ENCODE data around the gene TCP10L.
"Not testable (repeated sequence)": the region's sequence is repeated elsewhere in the genome, so short reads cannot be mapped to it uniquely, and the experiment has no call there.

TCP10L gene

DNA sequence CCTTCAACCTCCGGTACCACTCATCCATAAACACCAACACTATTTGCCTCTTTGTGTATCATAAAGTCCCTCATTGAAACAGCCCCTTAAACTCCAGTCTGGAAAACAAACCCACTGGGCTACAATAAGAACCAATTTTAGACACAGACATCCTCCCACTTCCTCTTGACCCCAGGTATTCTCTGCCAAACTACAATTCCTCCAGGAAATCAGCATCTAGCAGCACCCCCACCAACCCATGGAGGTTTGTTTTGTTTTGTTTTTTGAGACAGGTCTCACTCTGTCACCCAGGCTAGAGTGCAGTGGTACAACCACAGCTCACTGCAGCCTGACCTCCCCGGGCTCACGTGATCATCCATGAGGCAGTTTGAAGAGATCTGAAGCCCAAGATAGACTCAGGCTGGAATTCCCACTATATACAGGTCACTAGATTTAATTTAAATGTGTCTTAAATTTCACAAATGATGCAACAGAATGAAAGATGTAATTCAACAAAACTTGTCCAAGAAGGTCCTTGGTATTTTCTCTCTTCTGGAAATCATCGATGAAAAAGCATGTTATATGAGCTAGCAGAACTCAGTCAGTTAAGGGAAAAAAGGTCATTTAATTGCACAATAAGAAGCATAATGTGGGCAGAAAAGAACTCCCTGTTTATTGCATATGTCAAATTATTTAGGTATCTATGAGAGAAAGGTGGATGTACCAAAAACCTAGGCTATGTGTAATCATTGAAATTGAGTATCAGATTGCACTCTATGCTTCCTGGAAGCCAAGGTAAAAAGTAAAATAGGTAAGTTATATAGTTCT lies 30.3 kb downstream of the TCP10L start:
- DNase-seq, result no peak

DNA sequence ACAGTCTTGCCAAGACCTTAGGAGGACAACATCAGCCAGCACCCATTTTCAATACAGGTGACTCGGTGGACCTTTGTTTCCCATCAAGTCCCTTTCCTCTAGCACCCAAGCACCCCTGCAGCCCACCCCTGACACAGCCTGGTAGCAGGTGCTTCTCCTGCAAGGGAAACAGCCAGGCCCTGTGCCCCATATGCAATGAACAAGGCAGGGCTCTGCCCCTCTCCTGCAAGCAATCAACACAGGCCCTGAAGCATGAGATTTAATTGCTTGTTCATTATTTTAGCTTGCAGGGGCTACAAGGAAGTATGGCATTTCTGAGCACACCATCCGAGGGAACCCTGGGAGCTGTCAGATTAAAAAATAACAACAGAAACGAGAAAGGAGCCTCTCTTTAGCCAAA lies 35.4 kb downstream of the TCP10L start:
- DNase-seq, result no peak

DNA sequence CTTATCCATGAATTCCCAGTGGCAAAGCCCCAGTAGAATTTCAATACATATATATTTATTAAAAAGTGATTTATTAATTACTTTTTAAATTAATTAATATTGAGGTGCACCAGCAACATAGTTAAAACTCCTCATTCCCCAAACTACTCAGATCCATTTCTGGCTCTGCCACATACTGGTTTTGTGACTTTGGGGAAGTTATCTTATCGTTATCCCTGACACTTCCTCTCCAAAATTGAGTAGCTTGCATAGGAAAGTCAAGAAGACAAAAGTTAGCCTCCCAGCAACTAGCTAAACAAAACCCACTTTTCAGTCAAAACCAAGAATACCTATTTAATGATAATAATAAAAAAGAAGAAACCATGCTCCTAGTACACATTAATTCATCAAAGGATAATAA lies 35.9 kb downstream of the TCP10L start:
- DNase-seq, result no peak

DNA sequence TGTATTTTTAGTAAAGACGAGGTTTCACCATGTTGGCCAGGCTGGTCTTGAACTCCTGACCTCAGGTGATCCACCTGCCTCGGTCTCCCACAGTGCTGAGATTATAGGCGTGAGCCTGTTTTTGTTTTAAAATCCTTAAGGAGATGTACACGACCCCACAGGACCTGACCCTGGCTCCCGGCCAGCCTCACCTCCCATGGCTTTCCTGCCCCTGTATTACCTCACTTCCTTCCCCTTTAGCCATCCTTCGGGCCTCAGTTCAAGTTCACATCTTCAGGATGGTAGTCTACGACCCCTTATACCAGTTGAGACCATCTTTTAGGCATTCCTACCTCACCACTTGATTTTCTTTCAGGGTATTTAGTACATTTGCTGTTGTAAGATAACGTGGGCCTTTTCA lies 36.3 kb downstream of the TCP10L start:
- no peak for DNase-seq

DNA sequence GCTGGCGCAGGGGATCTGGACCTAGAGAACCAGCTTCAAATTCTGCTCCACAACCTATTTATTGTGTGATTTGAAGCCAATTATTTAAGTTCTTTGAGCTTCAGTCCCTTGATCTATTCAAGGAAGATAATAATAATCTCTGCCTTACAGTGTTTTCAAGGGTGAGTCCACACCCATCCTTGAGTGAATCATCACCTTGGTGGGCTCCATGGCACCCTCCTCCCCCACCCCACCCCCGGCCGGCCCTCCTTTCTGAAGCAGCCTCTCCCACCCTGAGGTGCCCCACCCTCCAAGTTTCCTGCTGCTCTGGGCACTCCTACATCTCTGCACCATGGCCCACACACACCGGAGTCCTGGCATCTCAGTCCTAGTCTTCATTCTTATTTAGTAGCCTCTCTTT lies 38.3 kb downstream of the TCP10L start:
- no peak for DNase-seq

DNA sequence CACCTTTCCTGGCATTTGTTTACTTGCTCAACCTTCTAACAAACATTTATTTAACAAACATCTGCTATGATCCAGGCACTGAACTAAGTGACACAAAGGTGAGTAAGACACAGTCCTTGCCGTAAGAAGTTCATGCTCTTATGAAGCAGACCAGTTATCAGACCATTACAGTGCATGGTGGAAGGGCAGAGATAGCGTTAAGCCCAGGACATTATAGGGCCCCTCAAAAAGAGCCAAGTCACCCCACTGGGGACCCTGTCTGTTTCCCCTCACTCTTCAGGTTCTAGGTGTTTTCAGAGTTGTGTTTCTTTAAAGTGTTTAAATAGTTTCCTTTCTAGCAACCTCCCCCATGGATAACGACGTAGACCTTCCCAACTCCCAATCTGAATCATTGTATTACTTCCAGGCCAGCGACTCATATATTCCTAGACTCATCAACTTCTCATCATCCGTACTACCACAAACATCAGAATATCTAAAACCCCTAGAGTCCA lies 39.3 kb downstream of the TCP10L start:
- DNase-seq, result no peak

DNA sequence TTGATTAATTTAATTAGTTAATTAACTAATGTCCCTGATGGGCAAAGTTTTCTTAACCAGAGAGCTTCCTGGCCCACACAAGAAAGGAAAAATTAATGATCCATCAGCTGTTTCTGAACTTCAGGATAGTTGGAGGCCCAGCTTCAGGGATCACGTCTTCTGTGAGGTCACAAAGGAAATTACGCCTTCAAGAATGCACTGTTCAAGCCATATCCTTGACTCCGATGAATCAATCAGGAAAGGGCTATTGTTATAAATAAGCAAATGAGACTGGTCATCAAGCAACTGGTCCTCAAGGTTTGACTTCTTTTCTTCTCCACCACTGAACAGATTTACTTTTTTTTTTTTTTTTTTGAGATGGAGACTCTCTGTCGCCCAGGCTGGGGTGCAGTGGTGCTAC lies 40.6 kb downstream of the TCP10L start:
- no peak for DNase-seq

DNA sequence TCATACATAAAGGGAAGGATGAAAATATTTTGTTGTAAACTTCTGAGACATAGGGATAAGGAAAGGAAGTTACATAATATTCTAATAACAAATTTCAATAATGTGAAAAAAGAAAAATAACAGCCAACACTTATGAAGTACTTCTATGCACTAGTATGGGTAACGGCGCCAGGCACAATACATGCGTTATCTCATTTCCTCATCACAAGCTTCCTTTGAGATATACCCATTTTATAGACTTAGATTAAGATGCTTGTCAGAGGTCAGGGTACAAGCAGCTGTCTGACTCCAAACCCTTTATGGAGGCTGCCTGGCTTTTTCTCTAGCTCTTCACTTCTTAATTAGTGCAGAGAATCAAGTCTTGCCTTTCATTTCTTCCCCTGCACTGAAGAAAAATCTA lies 41.3 kb downstream of the TCP10L start:
- no peak for DNase-seq

DNA sequence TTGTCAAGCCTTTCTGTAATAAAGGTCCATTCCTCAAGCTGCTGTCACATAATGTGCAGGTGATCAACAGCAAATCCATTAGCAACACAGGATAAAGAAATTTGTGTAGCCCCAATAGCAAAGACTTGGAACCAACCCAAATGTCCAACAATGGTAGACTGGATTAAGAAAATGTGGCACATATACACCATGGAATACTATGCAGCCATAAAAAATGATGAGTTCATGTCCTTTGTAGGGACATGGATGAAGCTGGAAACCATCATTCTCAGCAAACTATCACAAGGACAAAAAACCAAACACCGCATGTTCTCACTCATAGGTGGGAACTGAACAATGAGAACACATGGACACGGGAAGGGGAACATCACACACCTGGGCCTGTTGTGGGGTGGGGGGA lies 42.3 kb downstream of the TCP10L start:
- not testable (repeated sequence) for DNase-seq

DNA sequence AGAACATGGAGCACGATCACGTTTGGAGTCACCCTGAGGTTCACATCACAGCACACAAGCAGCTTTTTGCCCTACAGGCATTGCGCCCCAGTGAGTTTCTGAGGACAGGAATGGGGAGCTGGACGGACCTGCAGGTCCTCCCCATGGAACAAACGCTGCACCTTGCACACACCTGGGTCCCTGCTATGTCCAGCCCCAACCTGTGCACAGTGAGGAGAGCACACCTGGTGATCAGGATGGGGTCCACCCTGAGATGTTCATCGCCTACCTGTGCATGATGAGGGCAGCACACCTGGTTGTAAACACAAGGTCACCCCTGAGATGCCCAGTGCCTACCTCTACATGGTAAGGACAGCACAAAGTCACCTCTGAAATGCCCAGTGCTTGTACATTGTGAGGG lies 45.9 kb downstream of the TCP10L start:
- DNase-seq, result no peak

DNA sequence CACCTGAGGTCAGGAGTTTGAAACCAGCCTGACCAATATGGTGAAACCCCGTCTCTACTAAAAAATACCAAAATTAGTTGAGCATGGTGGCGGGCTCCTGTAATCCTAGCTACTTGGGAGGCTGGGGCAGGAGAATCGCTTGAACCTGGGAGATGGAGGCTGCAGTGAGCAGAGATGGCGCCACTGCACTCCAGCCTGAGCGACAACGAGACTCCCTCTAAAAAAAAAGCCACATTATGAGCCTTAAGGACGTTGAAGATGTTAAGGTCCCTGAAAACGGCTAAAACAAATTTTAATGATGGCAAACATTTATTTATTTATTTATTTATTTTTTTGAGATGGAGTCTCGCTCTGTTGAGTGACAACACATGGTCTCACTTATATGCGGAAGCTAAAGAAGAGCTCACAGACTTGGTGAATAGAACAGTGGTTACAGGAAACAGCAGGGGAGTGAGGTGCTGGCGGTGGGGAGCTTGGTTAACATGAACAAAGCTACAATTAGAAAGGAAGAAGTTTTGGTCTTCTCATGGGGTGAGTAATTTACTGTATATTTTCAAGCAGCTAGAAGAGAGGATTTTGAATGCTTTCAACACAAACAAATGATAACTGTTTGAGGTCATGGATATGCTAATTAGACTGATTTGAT lies 47.1 kb downstream of the TCP10L start:
- DNase-seq, result no peak

DNA sequence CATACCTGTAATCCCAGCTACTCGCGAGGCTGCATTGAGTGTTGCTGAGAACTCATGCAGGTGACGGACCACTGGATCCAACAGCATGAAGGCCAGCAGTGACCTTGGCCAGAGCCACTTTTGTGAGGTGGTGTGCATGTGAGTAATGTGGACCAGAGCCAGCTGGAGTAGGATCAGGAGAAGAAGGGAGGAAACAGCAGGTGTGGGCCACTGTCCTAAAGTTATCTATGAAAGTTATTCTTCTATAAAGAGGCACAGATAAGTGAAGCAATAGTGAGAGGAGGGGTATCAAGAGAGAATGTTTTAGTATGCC lies 47.8 kb downstream of the TCP10L start:
- no peak for DNase-seq

DNA sequence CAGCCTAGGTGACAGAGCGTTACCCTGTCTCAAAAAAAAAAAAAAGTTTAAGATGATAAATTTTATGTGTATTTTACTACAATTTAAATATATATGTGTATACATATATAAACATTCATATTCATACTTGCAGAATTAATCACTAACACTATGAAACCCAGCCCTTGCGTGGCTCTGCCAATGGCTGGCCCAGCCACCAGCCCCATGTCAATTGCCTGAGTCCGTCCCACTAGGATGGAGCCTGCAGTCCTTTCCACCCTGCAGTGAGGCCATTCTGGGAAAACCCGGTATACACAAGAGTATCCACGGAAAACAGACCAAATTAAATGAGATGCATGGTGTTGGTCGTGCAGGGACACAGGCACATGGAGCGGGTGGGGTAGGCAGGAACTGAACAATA lies 49.7 kb downstream of the TCP10L start:
- no peak for DNase-seq

DNA sequence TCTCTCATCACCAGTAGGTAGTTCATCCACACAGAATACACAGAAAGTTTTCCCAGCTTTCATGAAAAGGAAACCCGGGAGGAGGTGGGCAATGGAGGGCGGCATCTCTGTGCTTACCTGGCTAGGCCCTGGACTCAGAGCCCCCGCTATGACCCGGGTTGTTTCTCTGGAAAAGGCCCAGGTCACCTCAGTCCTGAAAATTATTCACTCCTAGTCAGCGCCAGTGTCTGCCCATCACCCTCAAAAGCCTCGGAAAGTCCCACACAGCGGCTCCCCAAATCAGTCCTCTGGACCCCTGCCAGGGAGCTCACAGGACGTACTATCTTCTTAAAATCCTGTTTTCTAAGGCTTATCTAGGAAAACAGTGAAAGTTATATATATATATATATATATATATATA lies 51.2 kb downstream of the TCP10L start:
- no peak for DNase-seq

DNA sequence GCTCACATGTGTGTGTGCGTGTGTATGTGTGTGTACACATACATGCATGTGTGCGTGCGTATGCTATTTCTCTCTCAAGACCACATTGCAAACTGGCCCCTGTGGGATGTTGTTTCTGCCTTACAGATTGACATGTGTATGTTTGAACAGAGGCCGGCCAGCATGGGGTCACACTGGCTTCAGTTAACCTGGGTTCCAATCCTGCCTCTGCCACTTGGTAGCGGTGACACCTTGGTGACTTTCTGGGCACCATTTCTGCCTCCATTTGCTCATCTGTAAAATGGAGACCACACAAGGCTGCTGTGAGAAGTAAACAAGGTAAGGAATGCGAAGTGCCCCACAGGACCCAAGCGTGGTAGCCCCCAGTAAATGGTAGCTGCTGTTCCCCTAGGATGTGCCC lies 51.7 kb downstream of the TCP10L start:
- DNase-seq, result no peak

DNA sequence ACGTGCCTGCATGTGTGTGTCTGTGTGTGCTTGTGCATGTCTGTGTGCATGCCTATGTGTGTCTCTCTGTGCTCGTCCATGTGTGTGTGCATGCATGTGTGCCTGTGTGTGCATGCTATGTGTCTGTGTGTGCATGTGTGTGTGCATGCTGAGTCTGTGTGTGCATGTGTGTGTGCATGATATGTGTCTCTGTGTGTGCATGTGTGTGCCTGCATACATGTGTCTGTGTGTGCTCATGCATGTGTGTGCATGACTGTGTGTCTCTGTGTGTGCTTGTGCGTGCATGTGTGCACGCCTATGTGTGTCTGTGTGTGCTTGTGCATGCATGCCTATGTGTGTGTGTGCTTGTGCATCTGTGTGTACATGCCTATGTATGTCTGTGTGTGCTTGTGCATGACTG lies 52.3 kb downstream of the TCP10L start:
- no peak for DNase-seq

DNA sequence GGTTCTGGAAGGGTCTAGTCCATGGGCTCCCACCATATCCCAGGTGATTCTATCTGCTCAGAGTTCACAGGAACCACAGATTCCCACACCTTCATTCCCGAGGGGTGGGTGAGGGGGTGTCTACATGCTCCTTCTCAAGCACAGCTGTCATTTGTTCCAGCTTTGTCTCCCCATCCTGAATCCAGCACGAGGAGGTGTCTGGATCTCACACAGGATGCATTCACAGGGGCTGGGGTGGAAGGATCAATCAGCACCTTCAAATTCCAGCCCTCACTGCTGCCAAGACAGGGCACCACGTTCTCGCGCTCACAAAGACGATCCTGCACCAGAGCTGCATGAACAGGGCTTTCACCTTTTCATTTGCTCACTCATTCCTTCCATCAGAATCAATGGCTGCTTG lies 52.7 kb downstream of the TCP10L start:
- DNase-seq, result no peak

DNA sequence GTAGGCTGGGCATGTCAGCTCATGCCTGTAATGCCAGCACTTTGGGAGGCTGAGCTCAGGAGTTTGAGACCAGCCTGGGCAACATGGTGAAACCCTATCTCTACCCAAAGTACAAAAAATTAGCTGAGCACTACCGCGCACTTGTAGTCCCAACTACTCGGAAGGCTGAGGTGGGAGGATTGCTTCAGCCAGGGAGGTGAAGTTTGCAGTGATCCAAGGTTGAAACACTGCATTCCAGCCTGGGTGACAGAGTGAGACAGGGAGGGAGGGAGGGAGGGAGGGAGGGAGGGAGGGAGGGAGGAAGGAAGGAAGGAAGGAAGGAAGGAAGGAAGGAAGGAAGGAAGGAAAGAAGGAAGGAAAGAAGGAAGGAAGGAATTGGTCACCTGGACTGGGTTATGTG lies 53.8 kb downstream of the TCP10L start:
- DNase-seq, result not testable (repeated sequence)

DNA sequence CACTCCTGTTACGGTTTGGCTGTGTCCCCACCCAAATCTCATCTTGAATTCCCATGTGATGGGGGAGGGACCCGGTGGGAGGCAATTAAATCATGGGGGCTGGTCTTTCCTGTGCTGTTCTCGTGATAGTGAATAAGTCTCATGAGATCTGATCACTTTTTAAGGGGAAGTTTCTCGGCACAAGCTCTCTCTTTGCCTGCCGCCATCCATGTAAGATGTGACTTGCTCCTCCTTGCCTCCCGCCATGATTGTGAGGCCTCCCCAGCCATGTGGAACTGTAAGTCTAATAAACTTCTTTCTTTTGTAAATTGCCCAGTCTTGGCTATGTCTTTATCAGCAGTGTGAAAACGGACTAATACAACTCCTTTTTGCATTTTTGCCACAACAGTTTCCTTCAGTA lies 54.5 kb downstream of the TCP10L start:
- not testable (repeated sequence) for DNase-seq

DNA sequence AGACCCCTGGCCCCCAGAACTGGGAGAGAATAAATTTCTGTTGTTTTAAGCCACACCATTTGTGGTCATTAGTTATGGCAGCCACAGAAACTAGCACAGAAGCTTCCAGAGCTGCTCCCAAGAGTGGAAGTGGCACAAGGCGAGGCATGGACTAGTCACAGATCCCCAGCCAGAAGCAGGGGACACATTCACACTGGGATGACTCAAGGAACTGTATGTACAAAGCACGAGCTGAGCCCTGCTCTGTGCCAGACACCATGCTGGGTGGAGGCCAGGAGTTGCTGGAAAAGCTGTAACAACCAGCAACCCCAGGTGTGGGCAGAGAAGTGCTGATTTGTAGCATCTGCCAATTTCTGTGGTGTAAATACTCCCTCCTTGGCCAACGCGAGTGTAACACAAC lies 55.6 kb downstream of the TCP10L start:
- no peak for DNase-seq

DNA sequence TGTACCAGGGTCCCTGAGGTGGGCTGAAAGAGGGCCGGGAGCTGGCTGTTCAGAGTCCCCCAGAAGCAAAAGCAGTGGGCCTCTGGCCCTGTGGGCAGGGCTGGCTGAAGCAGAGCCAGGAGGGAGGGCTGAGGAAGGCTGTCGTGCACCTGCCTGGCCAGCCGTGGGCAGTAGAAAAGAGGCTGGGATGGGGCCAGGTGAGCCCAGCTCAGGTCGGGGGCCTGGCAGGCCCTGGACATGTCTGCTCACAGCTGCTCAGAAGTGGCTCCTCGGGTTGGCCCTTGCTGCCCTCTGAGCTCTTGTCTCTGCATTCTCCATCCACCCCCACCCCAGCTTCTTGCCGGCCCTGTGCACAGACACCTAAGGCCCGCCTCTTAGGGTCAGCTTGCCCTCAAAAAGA lies 60.0 kb downstream of the TCP10L start:
- DNase-seq, result no peak

DNA sequence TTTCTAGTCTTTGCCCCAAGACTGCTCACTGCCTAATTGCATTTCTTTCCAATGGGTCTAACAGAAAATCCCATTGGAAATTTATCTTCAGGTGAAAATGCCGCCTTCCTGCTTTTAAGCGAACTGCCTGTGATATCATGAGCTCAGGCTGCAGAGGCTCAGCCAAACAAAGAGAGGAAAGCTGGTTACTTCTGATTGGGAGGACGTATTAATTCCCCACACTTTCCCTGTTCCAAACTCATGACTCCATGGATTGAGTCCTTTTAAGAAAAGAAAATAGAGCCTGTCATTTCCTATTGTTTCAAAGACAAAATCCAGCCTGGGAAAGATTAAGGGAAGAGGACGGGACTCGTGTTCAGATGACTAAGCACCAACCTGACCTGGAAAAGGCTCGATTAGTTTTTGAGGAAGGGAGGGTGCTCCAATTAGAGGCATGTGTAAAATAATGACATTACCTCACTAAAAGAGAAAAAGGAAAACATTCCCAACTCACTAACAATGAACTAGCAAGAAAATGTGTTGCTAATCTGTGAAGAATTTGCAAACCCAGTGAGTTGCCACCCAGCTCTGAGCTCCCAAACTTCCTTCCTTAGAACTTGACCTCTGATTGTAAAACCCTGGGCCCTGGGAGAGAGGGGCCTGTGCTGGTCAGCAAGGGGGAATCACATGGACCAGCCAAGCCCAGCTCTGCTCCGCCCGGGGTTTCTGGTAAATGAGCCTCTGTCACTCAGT lies 61.2 kb downstream of the TCP10L start:
- DNase-seq, result no peak

All from inflammatory macrophage (primary cell).